DOHH2 (cell line): ENCODE data around the gene B3GALNT2.

Experiments
- H3F3A ChIP-seq: fragments of 200-600 bp; sonication (generic), shearing (Covaris generic); 2 replicates; pipeline ENCODE4 v1.6.0; 2016; ENCODE audit warnings: antibody characterized with exemption, mild to moderate bottlenecking; ENCODE audit not compliant: control insufficient read depth, insufficient read depth
- H3K27ac ChIP-seq: fragments of 200-600 bp; sonication (generic); 2 replicates; pipeline ENCODE4 v1.5.1; 2014; ENCODE audit warnings: low read depth, mild to moderate bottlenecking, low read length, moderate library complexity
- H3K27me3 ChIP-seq: fragments of 200-600 bp; sonication (generic); 2 replicates; pipeline ENCODE4 v1.6.1; 2014; ENCODE audit warnings: mild to moderate bottlenecking, low read length, mixed read lengths; ENCODE audit not compliant: control insufficient read depth
- H3K36me3 ChIP-seq: fragments of 200-600 bp; sonication (generic); 2 replicates; pipeline ENCODE4 v1.6.1; 2014; ENCODE audit warnings: mild to moderate bottlenecking, low read length, moderate library complexity, mixed read lengths; ENCODE audit not compliant: control insufficient read depth
- H3K4me1 ChIP-seq: fragments of 200-600 bp; sonication (generic); 2 replicates; pipeline ENCODE4 v1.6.1; 2014; ENCODE audit warnings: mild to moderate bottlenecking, low read length, mixed read lengths; ENCODE audit not compliant: control insufficient read depth
- H3K4me2 ChIP-seq: fragments of 200-600 bp; sonication (generic); 2 replicates; pipeline ENCODE4 v1.6.0; 2014; ENCODE audit warnings: mild to moderate bottlenecking, low read length, moderate library complexity
- H3K4me3 ChIP-seq: fragments of 200-600 bp; sonication (generic); 2 replicates; pipeline ENCODE4 v1.5.1; 2014; ENCODE audit warnings: mild to moderate bottlenecking, low read length, mixed read lengths
- H3K79me2 ChIP-seq: fragments of 200-600 bp; sonication (generic); 2 replicates; pipeline ENCODE4 v1.6.1; 2014; ENCODE audit warnings: mild to moderate bottlenecking, low read length, mixed read lengths; ENCODE audit not compliant: control insufficient read depth
- H3K9me2 ChIP-seq: fragments of 200-600 bp; sonication (generic); replicated peaks from 2 replicates; pipeline ENCODE4 v1.6.1; 2014; ENCODE audit warnings: mild to moderate bottlenecking, low read length, mixed read lengths; ENCODE audit not compliant: control insufficient read depth
- H3K9me3 ChIP-seq: fragments of 200-600 bp; sonication (generic); 2 replicates; pipeline ENCODE4 v1.6.1; 2014; ENCODE audit warnings: antibody characterized with exemption, low read length, mixed read lengths; ENCODE audit not compliant: control insufficient read depth, insufficient read depth
- H4K20me1 ChIP-seq: fragments of 200-600 bp; sonication (generic); 2 replicates; pipeline ENCODE4 v1.6.0; 2014; ENCODE audit warnings: low read depth, mild to moderate bottlenecking, antibody characterized with exemption, low read length, moderate library complexity; ENCODE audit not compliant: control insufficient read depth, insufficient read depth
- CTCF ChIP-seq: fragments of 200-600 bp; sonication (generic); IDR thresholded peaks from one replicate; pipeline ENCODE4 v1.5.1; 2014; ENCODE audit warnings: antibody characterized with exemption, mild to moderate bottlenecking, low read depth, low read length; ENCODE audit not compliant: poor library complexity, severe bottlenecking
- EZH2phosphoT487 ChIP-seq: fragments of 200-600 bp; sonication (generic); IDR thresholded peaks from 2 replicates; pipeline ENCODE4 v1.6.1; 2017; ENCODE audit warnings: borderline replicate concordance, mild to moderate bottlenecking, antibody characterized with exemption, low read length, moderate library complexity, mixed read lengths

B3GALNT2 gene

GRCh38 chr1:235427447-235427846, 76.8 kb downstream of the B3GALNT2 start:
- H3F3A ChIP-seq = no peaks in the 10 kb centered on the region
- H4K20me1 ChIP-seq = no peaks in the 10 kb centered on the region
- no peak overlapping the region for H3K4me3 ChIP-seq
- peaks cover 4% of the 10 kb centered on the region; the same call in 1 of the 2 replicates for H3K4me1 ChIP-seq
- no peak overlapping the region for H3K4me2 ChIP-seq
- H3K27me3 ChIP-seq = no peaks in the 10 kb centered on the region
- H3K9me2 ChIP-seq = no peaks in the 10 kb centered on the region
- H3K79me2 ChIP-seq = no peaks in the 10 kb centered on the region; the same call in 1 of the 2 replicates
- TF ChIP-seq EZH2phosphoT487 = no peak
- H3K9me3 ChIP-seq = no peaks in the 10 kb centered on the region
- H3K36me3 ChIP-seq = no peaks in the 10 kb centered on the region; the same call in 1 of the 2 replicates
- H3K27ac ChIP-seq = no peak overlapping the region

- no peaks in the 10 kb centered on the region for H3K9me2 ChIP-seq
- peaks cover 4% of the 10 kb centered on the region; the same call in 1 of the 2 replicates for H3K4me1 ChIP-seq
- no peaks in the 10 kb centered on the region for H3K27me3 ChIP-seq
- no peaks in the 10 kb centered on the region for H3K9me3 ChIP-seq
- no peaks in the 10 kb centered on the region for H3F3A ChIP-seq
- TF ChIP-seq EZH2phosphoT487 (no peak), CTCF (no peak)
- H3K4me3 ChIP-seq = no peak overlapping the region
- no peak overlapping the region for H3K4me2 ChIP-seq
- no peaks in the 10 kb centered on the region for H4K20me1 ChIP-seq
- H3K36me3 ChIP-seq = no peaks in the 10 kb centered on the region; the same call in 1 of the 2 replicates
- H3K27ac ChIP-seq = no peak overlapping the region
- no peaks in the 10 kb centered on the region; the same call in 1 of the 2 replicates for H3K79me2 ChIP-seq
Measured at GRCh38 chr1:235426680-235427079, 77.6 kb downstream of the B3GALNT2 start.

- Histone ChIP-seq H3K9me2 (no peaks in the 10 kb centered on the region), H4K20me1 (no peaks in the 10 kb centered on the region), H3K9me3 (no peaks in the 10 kb centered on the region), H3K4me2 (no peak overlapping the region), H3K27ac (no peak overlapping the region), H3K36me3 (no peaks in the 10 kb centered on the region; the same call in 1 of the 2 replicates), H3K4me1 (peaks cover 4% of the 10 kb centered on the region; the same call in 1 of the 2 replicates), H3K27me3 (no peaks in the 10 kb centered on the region), H3F3A (no peaks in the 10 kb centered on the region), H3K79me2 (no peaks in the 10 kb centered on the region; the same call in 1 of the 2 replicates), H3K4me3 (no peak overlapping the region)
- TF ChIP-seq EZH2phosphoT487 (no peak), CTCF (no peak)
Measured at GRCh38 chr1:235426143-235426542, 78.1 kb downstream of the B3GALNT2 start.

- Histone ChIP-seq H3K9me2 (no peaks in the 10 kb centered on the region), H3K4me1 (peaks cover 4% of the 10 kb centered on the region; the same call in 1 of the 2 replicates), H3K27me3 (no peaks in the 10 kb centered on the region), H4K20me1 (no peaks in the 10 kb centered on the region), H3F3A (no peaks in the 10 kb centered on the region), H3K9me3 (no peaks in the 10 kb centered on the region), H3K4me3 (no peak overlapping the region), H3K27ac (no peak overlapping the region), H3K36me3 (no peaks in the 10 kb centered on the region), H3K4me2 (no peak overlapping the region), H3K79me2 (no peaks in the 10 kb centered on the region; the same call in 1 of the 2 replicates)
- TF ChIP-seq CTCF (no peak), EZH2phosphoT487 (no peak)
Measured at GRCh38 chr1:235425357-235425756, 78.9 kb downstream of the B3GALNT2 start.
